ENCODE results near the gene IGSF9.

Gene IGSF9

DNA sequence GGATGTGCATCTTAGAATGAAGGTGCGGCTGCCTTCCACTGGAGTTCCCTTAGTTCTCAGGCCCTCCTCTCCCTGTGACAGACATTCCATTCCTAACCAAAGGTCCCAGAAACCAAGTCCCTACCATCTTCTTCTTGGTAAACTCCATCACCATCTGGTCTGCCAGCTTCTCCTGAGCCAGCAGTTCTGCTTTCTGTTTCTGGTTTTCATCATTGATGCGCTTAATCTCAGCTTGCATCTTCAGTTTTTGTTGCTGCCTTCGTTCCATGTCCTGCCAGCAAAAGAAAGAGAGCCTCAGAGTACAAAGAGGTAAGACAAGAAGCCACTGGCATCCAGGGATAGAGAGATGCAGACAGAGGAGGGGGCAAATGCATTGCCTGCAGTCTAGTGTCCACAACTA, 65.0 kb downstream of the IGSF9 start:
- no peaks in the 10 kb centered on the region for H3K27me3 ChIP-seq (ENCODE audit: control insufficient read depth, insufficient read depth, low read length)
- no peak overlapping the region for H3K9ac ChIP-seq (ENCODE audit: low read depth, low read length)
- H3K4me1 ChIP-seq (ENCODE audit: control insufficient read depth, insufficient read depth, low read length), result no peaks in the 10 kb centered on the region
- H3K9me3 ChIP-seq (ENCODE audit: control insufficient read depth, insufficient read depth, low read length), result no peaks in the 10 kb centered on the region
- H3K4me3 ChIP-seq (ENCODE audit: low read depth, low read length), result no peak overlapping the region
- H3K36me3 ChIP-seq (ENCODE audit: control insufficient read depth, insufficient read depth, low read length), result no peaks in the 10 kb centered on the region

DNA sequence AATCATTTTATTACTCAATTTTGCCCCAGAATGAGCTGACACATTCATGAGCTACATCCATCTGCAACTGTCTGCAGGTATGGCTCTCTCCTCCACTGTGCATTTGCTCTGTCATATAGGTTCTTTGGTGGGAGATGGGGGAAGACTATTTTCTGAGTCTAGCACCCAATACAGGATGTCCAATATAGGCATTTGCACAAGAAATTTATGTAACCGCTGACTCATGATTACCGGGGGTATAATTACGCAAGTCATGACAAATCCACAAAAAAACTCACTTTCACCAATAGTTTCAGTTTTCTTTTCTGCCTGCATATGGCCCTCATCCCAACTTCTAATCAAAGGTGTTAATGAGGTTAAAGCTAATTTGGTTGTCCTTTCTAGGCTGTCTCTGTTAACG, 65.4 kb downstream of the IGSF9 start:
- no peaks in the 10 kb centered on the region for H3K4me1 ChIP-seq (ENCODE audit: control insufficient read depth, insufficient read depth, low read length)
- H3K36me3 ChIP-seq (ENCODE audit: control insufficient read depth, insufficient read depth, low read length), result no peaks in the 10 kb centered on the region
- no peak overlapping the region for H3K9ac ChIP-seq (ENCODE audit: low read depth, low read length)
- H3K27me3 ChIP-seq (ENCODE audit: control insufficient read depth, insufficient read depth, low read length), result no peaks in the 10 kb centered on the region
- no peak overlapping the region for H3K4me3 ChIP-seq (ENCODE audit: low read depth, low read length)
- H3K9me3 ChIP-seq (ENCODE audit: control insufficient read depth, insufficient read depth, low read length), result no peaks in the 10 kb centered on the region

DNA sequence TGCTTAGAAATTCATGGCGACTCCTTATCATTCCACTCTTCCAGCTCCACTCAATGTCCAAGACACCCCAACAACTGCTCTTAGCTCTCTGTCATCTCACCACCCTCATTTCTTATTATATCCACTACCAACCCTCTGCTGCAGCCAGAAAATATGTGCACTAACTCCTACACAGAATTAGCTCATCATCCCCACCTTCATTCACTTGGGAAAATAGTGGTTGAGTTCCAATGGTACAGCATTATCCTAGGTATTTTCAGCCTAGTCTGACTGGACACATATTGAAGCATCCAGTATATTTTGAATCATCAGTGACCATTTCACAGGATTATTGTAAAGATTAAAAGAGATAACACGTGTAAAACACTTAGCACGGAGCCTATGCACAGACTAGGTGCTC, 66.3 kb downstream of the IGSF9 start:
- no peaks in the 10 kb centered on the region for H3K4me1 ChIP-seq (ENCODE audit: control insufficient read depth, insufficient read depth, low read length)
- H3K27me3 ChIP-seq (ENCODE audit: control insufficient read depth, insufficient read depth, low read length), result no peaks in the 10 kb centered on the region
- no peaks in the 10 kb centered on the region for H3K9me3 ChIP-seq (ENCODE audit: control insufficient read depth, insufficient read depth, low read length)
- H3K4me3 ChIP-seq (ENCODE audit: low read depth, low read length), result no peak overlapping the region
- H3K9ac ChIP-seq (ENCODE audit: low read depth, low read length), result no peak overlapping the region
- H3K36me3 ChIP-seq (ENCODE audit: control insufficient read depth, insufficient read depth, low read length), result no peaks in the 10 kb centered on the region

DNA sequence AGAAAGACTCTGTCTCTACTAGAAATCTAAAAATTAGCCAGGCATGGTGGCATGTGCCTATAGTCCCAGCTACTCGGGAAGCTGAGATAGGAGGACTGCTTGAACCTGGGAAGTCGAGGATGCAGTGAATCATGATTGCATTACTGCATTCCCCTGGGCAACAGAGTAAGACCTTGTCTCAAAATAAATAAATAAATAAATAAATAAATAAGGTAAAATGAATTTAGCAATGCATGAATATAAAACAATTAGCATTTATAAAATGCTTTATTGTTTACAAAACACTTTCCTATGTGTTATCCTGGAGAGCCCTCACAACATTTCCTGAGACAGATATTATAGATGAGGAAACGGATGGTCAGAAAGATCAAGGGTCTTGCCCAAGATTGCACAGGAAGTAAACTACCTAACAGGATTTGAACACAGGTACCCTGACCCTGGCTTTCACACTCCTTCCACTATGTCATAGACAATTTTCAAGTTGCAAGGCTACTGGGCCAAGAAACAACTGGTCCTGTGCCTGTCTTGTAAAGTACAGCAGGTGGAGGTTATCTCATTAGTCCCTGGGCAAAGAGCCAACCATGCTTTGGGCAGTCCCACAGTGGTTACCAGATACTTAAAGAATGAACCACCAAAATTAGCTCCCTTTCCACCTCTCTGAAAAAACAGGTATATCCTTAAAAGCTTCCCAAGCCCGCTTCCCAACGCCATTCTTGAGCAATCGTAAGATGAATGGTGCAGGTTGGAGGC, 67.5 kb downstream of the IGSF9 start:
- H3K9me3 ChIP-seq (ENCODE audit: control insufficient read depth, insufficient read depth, low read length), result no peaks in the 10 kb centered on the region
- H3K36me3 ChIP-seq (ENCODE audit: control insufficient read depth, insufficient read depth, low read length), result no peaks in the 10 kb centered on the region
- H3K9ac ChIP-seq (ENCODE audit: low read depth, low read length), result no peak overlapping the region
- H3K27me3 ChIP-seq (ENCODE audit: control insufficient read depth, insufficient read depth, low read length), result no peaks in the 10 kb centered on the region
- no peaks in the 10 kb centered on the region for H3K4me1 ChIP-seq (ENCODE audit: control insufficient read depth, insufficient read depth, low read length)
- H3K4me3 ChIP-seq (ENCODE audit: low read depth, low read length), result no peak overlapping the region
